T-helper 1 cell treated with Interleukin-12 subunit alpha and Interleukin-12 subunit beta and Interleukin-4 antibody, amounts not matched to agents 30 ng/mL and 1 ng/mL, for 36 hours (primary cell): ENCODE results near the gene AGXT. TPM values are rescaled to one million over a fixed set of nuclear protein-coding genes. Genes with fewer than 3 reads are reported as not detected.

ENCODE experiments used
- intact Hi-C: fragments of 100-400 bp; cut with micrococcal nuclease; formaldehyde crosslinking; loops from one replicate; pipeline ENCODE4 v1.15.1; 2024
- total RNA-seq: library from RNA; stranded (reverse); gene quantifications from 2 replicates; pipeline ENCODE4 v1.2.3, GENCODE V29; 2022

The AGXT gene
- total RNA-seq, 1 donor from 2014 or later = not detected

- intact Hi-C loops = loop anchor here (5.0 kb wide), 2 partner anchors 124 to 234 kb away; partner anchors contain the start of gene PASK
Measured at GRCh38 chr2:240912878-240913809, 44.5 kb downstream of the AGXT start.

DNA sequence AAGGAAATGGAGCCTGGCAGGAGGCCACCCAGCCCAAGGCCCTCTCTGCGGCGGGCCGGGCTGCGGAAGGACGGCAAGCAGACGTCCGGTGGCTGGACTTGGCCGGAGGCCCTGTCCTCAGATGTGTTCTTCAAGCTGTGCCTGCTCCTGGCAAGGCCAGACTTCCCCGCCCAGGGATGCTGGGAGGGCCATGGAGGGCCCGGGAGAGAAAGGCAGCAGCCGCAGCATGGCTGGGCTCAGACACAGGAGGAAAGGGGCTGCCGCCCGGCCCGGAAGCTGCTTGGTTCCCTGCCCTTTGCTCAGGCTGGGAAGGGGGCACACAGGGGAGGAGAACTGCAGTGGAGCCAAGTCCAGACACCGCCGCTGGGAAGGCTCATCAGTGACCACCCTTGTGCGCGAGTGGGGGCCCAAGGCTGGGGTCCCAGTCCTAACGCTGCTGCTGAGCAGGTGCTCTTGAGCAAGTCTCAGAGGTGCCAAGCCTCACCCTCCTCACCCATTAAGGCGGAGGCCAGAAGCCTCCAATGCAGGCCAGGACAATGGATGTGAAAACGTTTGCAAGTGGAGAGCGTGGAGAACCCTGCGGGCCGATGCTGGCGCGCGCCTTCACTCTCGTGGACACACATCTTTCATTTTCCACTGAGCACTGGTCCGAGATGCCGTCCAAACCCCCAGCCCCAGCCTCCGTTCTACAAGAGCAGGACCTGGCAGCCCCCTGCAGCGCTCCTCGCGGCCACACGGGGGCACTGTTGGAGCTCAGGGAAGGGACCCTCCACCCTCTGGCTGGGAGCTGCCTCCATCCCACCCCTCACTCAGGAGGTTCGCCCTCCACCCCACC lies 45.4 kb downstream of the AGXT start:
- intact Hi-C loops = loop anchor here (5.0 kb wide), 2 partner anchors 123 to 233 kb away; partner anchors contain the start of gene PASK

GRCh38 chr2:240914645-240915525 lies 46.3 kb downstream of the AGXT start:
- intact Hi-C loops = loop anchor here (5.0 kb wide), 2 partner anchors 122 to 232 kb away; partner anchors contain the start of gene PASK

DNA sequence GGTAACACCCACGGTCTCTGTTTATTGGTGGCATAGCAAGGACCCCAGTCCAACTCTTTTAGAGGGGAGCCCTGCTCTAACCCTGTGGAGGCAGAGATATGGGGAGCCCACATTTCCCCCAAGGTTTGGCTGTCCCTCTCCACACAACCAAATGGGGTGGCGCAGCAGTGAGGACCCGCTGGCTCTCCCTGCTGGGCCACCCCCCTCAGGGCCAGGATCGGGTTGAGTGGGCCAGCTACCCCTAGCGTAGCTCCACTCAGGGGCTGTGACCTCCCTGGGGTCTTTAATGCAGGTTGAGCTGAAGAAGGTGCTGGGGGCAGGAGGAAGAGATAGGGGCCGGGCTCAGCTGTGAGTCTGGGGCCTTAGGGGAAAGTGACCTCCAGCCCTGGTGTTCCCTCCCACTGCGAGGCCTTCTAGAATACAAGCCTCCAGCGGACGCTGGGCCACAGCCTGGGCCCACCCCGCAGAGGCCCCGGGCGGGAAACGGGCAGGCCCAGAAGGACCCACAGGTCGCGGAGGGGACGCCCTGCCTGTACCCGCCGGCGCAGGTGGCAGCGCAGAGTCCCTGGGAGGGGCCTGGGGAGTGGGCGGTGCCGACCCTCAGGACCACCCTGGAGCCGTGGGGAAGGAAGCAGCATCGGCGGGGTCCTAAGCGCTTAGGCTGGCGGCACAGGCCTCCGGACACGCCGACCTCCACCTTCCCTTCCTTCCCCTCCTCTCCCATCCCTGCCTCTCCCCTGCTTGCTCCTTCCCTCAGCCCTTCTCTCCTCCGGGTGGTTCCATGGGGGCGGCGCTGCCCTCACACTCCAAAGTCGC lies 47.1 kb downstream of the AGXT start:
- intact Hi-C loops = no loop called here

DNA sequence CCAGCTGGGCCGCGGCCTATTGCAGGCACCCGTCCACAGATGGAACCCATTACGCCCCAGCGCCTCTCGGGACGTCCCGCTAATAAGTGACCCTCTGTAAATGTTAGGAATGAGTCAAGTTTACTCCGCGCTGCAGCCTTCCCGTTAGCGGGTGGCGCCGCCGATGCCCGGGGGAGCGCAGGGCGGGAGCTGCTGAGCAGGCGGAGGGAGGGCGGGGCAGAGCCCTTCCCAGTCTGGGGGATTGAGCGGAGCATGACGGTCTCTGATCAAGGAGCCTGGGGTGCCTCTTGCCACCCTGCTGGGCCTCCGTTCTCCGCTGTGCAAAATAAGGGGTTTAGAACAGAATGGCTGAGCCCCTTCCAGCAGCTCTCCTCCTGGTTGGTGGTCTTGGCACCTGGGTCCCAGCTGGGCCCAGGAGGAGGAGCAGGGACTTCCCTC lies 48.0 kb downstream of the AGXT start:
- intact Hi-C loops = no loop called here

GRCh38 chr2:240917009-240917683 lies 48.5 kb downstream of the AGXT start:
- intact Hi-C loops = no loop called here

- intact Hi-C loops = no loop called here
Measured at GRCh38 chr2:240917684-240918257, 49.1 kb downstream of the AGXT start.

DNA sequence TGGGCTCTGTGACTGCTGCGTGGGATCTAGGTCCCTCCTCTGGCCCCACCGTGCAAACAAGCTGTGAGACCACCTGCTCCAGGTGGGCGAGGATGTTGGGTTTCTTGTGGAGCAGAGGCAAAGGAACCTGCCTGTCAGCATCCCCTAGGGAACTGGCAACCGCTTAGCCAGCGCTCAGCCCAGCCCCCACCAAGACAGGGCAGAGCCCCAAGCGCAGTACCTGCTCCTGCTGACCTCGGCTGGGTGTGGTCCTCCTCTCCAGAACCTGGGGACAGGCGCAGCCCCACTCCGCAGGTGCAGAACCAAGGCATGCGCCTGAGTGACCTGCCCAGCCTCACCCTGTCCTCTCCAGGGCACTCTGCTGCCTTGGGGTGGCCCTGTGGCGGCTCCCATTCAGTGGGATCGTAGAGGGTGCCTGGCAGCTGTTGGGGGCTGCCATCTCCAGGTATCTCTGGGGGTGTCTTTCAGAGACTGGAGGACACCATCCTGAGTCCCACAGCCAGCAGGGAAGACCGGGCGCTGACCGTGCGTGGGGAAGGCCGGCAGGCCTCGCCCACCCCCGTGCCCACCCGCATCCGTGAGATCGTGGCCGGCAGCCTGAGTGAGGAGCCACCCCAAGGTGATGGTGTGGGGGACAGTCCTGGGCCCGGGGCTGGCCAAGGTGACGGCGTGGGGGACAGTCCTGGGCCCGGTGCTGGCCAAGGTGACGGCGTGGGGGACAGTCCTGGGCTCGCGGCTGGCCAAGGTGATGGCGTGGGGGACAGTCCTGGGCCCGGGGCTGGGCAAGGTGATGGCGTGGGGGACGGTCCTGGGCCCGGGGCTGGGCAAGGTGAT lies 49.9 kb downstream of the AGXT start:
- intact Hi-C loops = no loop called here

- intact Hi-C loops = no loop called here
Measured at GRCh38 chr2:240919161-240919781, 50.6 kb downstream of the AGXT start.

DNA sequence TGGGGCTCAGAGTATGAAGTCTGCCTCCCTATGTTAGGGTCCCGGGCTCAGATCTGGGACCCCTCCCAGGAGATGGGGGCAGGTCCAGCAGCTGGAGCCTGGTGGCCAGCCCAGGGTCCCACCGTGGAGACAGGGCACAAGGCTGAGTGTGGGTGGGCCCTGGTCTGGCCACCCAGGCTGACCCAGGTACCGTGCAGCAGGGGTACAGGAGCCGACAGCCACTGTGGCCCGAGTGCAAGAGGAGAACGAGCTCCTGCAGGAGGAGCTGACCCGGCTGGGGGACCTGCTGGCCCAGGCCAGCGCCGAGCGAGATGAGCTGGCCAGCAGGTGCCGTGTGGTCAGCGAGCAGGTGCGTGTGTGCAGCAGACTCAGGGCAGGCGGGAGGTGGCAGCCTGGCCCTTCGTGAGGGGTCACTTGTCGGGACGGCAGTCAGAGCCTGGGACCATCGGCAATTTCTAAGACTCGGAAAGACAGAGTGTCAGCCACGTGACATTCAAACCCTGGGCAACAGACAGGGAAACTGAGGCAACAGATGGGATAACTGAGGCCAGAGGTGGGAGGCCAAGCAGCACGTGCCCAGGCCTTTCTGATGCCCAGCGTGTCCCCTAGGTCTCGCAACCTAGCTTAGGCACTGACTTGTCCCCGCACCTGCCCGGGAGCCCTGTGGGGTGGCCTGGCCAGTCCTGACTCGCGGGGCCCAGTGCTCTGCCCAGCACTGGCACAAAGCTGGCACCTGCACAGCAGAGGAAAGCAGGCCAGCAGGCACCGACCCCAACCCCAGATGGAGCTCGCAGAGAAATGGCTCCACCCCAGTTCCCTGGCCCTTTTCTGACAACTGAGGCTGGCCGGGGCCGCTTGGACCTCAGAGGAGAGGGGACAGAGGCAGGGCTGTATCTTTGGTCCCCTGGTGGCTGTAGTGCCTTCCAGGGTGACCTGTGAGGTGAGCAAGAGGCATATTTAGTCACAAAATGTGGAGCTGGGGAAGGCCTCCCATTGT lies 51.5 kb downstream of the AGXT start:
- intact Hi-C loops = no loop called here

- intact Hi-C loops = no loop called here
Measured at GRCh38 chr2:240920783-240921231, 52.2 kb downstream of the AGXT start.

GRCh38 chr2:240921311-240921994 lies 52.8 kb downstream of the AGXT start:
- intact Hi-C loops = no loop called here

- intact Hi-C loops = no loop called here
Measured at GRCh38 chr2:240921995-240922244, 53.3 kb downstream of the AGXT start.

- intact Hi-C loops = no loop called here
Measured at GRCh38 chr2:240922245-240922981, 53.8 kb downstream of the AGXT start.

DNA sequence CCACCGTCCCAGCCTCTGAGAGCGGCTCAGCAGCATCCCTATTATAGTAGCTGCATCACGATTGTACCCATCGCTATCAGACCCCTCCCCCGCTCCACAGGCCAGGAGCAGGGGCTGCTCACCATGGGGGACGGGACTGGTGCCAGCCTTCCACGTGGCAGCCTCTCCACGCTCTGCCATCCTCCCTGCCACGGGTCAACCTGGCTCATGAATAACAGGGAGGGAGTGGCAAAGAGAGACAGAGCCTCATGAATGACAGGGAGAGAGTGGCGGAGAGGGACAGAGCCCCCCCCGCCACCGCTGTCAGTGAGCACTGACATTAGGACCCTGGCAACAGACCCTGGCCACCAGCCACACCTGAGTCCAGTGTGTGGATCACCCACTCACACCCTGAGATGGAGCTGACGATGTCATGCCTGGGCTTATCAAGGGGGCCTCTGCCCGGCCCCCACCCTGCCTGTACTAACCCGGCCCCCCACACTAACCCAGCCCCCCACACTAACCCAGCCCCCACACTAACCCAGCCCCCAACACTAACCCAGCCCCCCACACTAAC lies 54.4 kb downstream of the AGXT start:
- intact Hi-C loops = no loop called here
